ENCODE data around the gene FDPS.
"Not testable (repeated sequence)": the region's sequence is repeated elsewhere in the genome, so short reads cannot be mapped to it uniquely, and the experiment has no call there.

FDPS gene

GRCh38 chr1:155285063-155285462, 23.6 kb upstream of the FDPS start:
- in situ Hi-C loops (cut with MboI; ENCODE audit: low sequenced_read_pairs) = no loop called here

GRCh38 chr1:155285631-155286044, 23.0 kb upstream of the FDPS start:
- in situ Hi-C loops (cut with MboI; ENCODE audit: low sequenced_read_pairs) = no loop called here

GRCh38 chr1:155286544-155286943, 22.1 kb upstream of the FDPS start:
- in situ Hi-C loops (cut with MboI; ENCODE audit: low sequenced_read_pairs) = no loop called here

GRCh38 chr1:155287987-155288543, 20.6 kb upstream of the FDPS start:
- in situ Hi-C loops (cut with MboI; ENCODE audit: low sequenced_read_pairs) = no loop called here

GRCh38 chr1:155291006-155291405, 17.7 kb upstream of the FDPS start:
- in situ Hi-C loops (cut with MboI; ENCODE audit: low sequenced_read_pairs) = not testable (repeated sequence)

GRCh38 chr1:155293086-155293749, 15.4 kb upstream of the FDPS start:
- in situ Hi-C loops (cut with MboI; ENCODE audit: low sequenced_read_pairs) = no loop called here

- in situ Hi-C loops (cut with MboI; ENCODE audit: low sequenced_read_pairs) = no loop called here
These were observed 14.0 kb upstream of the FDPS start for GRCh38 chr1:155294520-155295182.

GRCh38 chr1:155295183-155295941, 13.3 kb upstream of the FDPS start:
- in situ Hi-C loops (cut with MboI; ENCODE audit: low sequenced_read_pairs) = no loop called here

- in situ Hi-C loops (cut with MboI; ENCODE audit: low sequenced_read_pairs) = no loop called here
These were observed 12.8 kb upstream of the FDPS start for GRCh38 chr1:155295942-155296267.

GRCh38 chr1:155296661-155297060, 12.0 kb upstream of the FDPS start:
- in situ Hi-C loops (cut with MboI; ENCODE audit: low sequenced_read_pairs) = no loop called here

- in situ Hi-C loops (cut with MboI; ENCODE audit: low sequenced_read_pairs) = no loop called here
These were observed 11.3 kb upstream of the FDPS start for GRCh38 chr1:155297384-155297783.

- in situ Hi-C loops (cut with MboI; ENCODE audit: low sequenced_read_pairs) = no loop called here
These were observed 8.6 kb upstream of the FDPS start for GRCh38 chr1:155300024-155300423.

GRCh38 chr1:155300553-155301329, 7.9 kb upstream of the FDPS start:
- in situ Hi-C loops (cut with MboI; ENCODE audit: low sequenced_read_pairs) = no loop called here

- in situ Hi-C loops (cut with MboI; ENCODE audit: low sequenced_read_pairs) = no loop called here
These were observed 7.3 kb upstream of the FDPS start, which contains the start of gene PKLR for GRCh38 chr1:155301342-155301841. TSS of gene PKLR (minus strand) at chr1:155301438. CDS start at chr1:155301395, 43 bp downstream.

GRCh38 chr1:155304558-155305063, 4.1 kb upstream of the FDPS start:
- in situ Hi-C loops (cut with MboI; ENCODE audit: low sequenced_read_pairs) = no loop called here

- in situ Hi-C loops (cut with MboI; ENCODE audit: low sequenced_read_pairs) = no loop called here
These were observed 2.7 kb upstream of the FDPS start for GRCh38 chr1:155305881-155306391.

GRCh38 chr1:155307247-155307740, 1.4 kb upstream of the FDPS start:
- in situ Hi-C loops (cut with MboI; ENCODE audit: low sequenced_read_pairs) = no loop called here

- in situ Hi-C loops (cut with MboI; ENCODE audit: low sequenced_read_pairs) = no loop called here
These were observed 856 bp downstream of the FDPS start for GRCh38 chr1:155309423-155310021.

- in situ Hi-C loops (cut with MboI; ENCODE audit: low sequenced_read_pairs) = no loop called here
These were observed 4.6 kb downstream of the FDPS start for GRCh38 chr1:155313261-155313660.

- in situ Hi-C loops (cut with MboI; ENCODE audit: low sequenced_read_pairs) = no loop called here
These were observed 8.3 kb downstream of the FDPS start for GRCh38 chr1:155316922-155317321.
